H4 (cell line): Measurements from ENCODE around the gene P2RX3. TPM values are rescaled to one million over a fixed set of nuclear protein-coding genes. Genes with fewer than 3 reads are reported as not detected.
"Not testable (repeated sequence)": the region's sequence is repeated elsewhere in the genome, so short reads cannot be mapped to it uniquely, and the experiment has no call there.

Experiments used
- DNase-seq: peaks from one replicate; pipeline ENCODE4 v3.0.0-alpha.2; 2015; ENCODE audit warnings: low spot score
- total RNA-seq: library from RNA; depleted of rRNA; stranded (reverse); fragments of >200 nt; shearing (Covaris generic); gene quantifications from 2 replicates; pipeline ENCODE4 v1.2.3, GENCODE V29; 2014

Gene P2RX3
- total RNA-seq, 1 experiment from 2014 or later = not detected

DNA sequence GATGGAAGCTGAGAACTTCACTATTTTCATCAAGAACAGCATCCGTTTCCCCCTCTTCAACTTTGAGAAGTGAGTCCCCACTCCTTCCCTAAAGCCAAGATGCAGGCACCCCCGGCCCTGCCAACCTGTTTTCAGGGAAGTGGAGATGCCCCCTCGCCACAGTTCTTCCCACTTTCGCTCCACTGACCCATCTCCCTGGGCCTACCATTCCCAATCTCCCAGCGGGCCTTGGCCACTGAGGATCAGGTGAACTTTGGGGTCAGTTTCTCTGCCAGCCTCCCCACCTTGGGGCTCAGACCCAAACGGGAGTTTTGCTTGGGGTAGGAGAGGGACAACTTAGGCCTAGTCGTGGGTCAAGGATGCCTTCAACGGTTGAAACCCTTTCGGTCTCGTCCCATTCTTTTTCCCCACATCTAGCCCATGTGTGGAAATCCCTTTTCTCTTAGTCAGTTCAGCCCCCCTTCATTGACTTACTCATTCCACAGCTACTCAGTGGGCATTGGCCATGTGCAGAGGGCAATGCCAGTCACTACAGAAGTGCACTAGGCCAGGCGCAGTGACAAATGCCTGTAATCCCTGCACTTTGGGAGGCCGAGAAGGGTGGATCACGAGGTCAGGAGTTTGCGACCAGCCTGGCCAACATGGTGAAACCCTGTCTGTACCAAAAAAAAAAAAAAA lies 10.6 kb downstream of the P2RX3 start:
- no peak for DNase-seq

- no peak for DNase-seq
Measured at GRCh38 chr11:57349491-57350274, 11.5 kb downstream of the P2RX3 start.

DNA sequence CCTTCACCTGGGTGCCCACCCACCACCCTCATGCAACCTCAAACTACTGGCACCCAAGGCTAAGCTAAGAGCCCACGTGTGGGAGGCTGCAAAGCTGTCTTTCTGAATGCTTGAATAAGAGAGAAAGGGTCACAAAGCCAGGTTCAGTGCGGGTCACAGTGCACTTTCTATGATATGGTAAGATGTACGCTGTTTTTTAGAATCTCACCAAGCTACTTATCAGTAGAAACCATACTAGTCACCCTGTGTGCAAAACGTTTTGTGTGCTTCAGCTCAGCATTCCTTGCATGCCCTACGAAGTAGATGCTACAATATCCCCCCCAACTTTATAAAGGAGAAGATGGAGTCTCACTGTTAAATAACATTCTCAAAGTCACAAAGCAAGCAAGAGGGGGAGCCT lies 14.9 kb downstream of the P2RX3 start:
- no peak for DNase-seq

DNA sequence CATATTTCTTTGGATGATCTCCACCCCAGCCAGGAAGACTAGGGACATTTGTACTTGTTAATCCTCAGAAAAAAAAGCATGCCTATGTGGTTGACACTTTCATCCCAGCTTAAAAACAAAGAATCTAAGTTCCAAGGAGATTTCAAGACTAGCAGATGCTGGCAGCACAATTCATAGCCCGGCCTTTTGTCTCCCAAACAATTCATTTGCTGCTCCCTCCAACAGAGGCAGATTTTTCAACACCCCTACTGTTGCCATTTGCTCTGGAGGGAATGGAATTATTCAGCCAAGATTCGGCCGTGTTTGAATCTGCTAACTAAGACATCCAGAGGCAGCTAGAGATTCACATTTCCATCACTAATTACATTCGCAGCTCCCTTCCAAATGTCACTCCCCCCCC lies 15.3 kb downstream of the P2RX3 start:
- no peak for DNase-seq

DNA sequence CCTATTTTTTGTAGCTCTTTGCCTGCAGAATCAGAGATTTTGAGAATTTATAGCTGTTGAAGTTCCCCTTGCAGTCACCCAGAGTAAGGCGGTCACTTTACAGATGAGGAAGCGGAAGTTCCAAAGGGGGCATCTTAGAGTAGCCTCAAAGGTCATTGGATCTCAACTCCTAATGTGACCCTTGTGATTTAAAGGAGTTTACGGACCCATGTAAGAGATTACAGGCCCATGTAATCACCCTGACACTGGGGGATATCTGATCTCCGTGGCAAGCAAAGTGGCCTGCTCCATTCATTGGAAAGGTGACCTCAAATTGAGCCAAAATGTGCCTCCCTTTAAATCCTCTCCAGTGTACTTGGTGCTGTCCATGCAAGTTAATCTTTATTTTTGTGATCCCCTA lies 15.7 kb downstream of the P2RX3 start:
- no peak for DNase-seq

GRCh38 chr11:57354699-57355098 lies 16.5 kb downstream of the P2RX3 start:
- no peak for DNase-seq

DNA sequence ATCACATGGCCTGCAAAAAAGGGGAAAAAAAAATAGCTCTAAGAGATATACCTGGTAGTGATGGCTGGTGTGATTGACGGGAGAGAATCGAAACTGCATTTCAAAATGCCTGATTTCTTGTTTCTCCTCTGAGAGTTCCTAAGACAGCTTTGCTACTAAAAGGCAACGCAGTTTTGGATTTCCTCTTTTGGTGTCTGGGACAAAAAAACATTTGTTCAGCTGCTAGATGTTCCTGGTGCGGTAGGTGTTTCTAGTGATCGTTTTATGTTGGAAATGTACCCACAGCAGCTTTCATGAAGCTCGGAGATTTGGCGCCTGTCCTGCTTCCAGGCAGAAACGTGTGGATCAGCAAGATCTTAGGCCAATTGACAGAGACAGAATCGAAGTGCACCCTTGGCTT lies 18.1 kb downstream of the P2RX3 start:
- no peak for DNase-seq

DNA sequence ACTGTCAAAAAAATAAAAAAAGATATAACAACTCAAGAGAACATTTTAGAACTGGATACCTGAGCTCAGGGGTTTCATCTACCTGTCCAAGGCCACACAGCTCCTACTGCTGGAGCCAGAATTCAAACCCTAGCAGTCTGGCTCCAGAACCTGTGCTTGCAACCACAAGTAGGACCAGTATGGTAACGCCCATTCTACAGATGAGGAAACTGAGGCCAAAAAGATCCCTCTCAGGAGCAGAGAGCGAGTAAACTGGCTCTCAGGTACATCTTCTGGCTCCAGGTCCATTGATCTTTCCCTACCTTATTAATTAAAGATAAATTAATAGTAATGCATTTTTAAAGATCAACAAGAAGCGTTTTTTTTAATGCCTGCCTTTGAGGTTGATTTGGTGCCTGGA lies 19.2 kb downstream of the P2RX3 start:
- no peak for DNase-seq

- no peak for DNase-seq
Measured at GRCh38 chr11:57357856-57358255, 19.7 kb downstream of the P2RX3 start.

- DNase-seq = no peak
Measured at GRCh38 chr11:57358543-57358961, 20.4 kb downstream of the P2RX3 start.

DNA sequence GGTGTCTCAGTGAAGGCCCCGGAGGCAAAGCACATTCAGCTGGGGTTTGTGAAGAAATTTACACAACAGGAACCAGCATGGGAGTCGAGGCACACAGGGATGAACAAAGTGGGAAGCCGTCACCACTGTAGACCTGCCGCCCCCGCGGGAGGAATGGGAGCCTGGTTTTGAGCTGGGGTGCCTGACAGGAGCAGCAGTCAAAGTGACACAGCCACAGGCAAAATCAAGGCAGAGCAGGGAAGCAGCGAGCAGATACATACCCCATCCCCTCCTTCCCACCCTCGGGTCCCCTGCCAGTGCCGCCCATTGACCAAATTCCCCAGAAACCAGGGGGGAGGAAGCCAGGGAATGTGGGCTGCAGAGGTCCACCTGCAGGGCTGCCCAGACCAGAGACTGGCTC lies 20.8 kb downstream of the P2RX3 start:
- no peak for DNase-seq

GRCh38 chr11:57359396-57359795 lies 21.2 kb downstream of the P2RX3 start:
- DNase-seq = no peak

DNA sequence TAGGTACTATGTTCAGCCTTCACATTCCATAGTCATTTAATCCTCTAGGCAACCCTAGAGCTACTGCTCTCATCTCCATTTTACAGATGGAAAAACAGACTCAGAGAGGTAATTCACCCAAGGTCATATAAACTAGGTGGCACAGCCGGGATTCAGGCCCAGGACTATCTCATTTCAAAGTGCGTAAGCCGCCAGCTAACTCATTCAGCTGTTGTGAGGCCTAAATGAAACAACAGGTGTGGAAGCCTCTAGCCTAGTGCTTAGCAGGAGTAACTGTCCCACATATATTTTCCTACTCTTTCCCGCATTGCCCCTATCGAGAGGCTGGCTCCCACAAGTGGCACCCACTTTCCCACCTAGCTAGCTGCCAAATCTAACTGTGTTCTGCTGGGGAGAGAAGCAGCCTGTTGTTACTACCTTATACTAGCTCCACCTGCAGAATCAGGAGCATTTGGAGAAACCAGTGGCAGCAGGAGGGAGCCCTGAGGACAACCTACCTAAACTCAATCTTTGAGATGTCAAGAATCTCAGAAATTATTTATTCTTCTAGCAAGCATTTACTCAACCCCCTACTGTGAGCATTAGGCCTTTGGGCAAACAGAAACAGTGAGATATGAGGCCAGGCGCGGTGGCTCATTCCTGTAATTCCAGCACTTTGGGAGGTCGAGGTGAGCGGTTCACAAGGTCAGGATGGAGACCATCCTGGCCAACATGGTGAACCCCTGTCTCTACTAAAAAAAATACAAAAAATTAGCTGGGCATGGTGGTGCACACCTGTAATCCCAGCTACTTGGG lies 21.9 kb downstream of the P2RX3 start:
- no peak for DNase-seq

GRCh38 chr11:57360991-57361390 lies 22.8 kb downstream of the P2RX3 start:
- DNase-seq = no peak

DNA sequence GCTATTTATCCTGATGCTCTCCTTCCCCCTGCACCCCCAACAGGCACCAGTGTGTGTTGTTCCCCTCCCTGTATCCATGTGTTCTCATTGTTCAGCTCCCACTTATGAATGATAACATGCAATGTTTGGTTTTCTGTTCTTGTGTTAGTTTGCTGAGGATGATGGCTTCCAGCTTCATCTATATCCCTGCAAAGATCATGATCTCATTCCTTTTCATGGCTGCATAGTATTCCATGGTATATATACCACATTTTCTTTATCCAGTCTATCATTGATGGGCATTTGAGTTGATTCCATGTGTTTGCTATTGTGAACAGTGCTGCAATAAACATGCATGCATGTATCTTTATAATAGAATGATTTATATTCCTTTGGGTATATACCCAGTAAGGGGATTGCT lies 23.3 kb downstream of the P2RX3 start:
- not testable (repeated sequence) for DNase-seq

DNA sequence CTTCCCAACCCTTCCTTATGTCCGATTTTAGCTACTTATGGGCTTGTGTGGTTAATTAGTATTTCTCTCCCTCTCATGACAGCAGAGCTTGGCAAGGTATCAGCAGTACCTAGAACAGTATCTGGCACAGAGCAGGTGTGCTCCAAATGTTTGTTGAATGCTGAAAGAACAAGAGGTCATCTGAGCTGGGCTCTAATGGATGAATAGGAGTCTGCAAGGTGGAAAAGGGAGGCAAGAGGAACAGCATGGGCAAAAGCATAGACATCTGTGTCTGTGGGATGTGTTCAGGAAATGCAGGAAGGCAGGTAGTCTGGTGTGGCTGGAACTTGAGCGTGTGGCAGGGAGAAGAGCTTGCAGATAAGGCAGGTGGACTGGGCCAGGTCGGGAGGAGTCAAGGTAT lies 23.8 kb downstream of the P2RX3 start:
- no peak for DNase-seq

DNA sequence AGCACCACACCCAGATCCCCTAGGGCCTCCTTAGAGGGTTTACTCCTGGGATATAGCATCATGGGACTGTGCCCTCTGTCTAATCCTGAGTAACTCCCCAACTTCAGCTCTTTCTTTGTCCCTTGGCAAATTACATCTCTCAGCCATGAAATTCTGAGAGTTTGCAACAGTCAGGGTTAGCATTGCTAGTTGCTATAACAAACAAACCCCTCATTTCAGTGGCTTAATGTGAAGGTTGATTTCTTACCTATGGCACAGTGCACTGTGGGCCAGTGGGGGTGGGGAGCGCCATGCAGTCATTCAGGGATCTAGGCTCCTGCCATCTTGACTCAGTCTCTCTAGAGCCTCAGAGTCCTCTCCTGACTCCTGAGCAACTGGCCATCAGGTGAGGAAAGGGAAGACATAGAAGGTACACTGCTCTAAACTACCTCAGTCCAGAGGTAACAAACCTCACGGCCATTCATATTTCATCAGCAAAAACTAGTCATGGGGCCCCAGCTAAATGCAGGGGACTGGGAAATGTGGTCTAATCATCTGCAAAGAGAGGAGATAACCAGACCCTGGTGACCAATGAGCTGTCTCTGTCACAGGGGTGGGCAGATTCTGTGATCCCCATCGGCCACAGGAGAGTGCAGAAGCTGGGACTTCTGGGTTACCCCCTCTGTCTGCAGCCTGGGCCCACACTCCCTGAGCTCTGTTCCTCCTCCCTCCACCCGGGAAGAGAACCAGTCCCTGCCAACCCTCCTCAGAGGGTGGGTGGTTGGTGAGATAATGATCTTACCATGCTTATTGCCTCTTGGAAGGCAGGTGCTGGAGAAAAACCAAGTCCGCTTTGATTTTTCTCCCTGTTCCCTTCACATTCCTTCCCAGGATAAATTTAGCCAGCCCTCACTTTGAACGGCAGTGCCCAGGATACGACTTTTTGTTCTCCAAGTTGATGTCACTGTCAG lies 25.3 kb downstream of the P2RX3 start:
- no peak for DNase-seq

- DNase-seq = no peak
Measured at GRCh38 chr11:57364851-57365660, 26.9 kb downstream of the P2RX3 start.

DNA sequence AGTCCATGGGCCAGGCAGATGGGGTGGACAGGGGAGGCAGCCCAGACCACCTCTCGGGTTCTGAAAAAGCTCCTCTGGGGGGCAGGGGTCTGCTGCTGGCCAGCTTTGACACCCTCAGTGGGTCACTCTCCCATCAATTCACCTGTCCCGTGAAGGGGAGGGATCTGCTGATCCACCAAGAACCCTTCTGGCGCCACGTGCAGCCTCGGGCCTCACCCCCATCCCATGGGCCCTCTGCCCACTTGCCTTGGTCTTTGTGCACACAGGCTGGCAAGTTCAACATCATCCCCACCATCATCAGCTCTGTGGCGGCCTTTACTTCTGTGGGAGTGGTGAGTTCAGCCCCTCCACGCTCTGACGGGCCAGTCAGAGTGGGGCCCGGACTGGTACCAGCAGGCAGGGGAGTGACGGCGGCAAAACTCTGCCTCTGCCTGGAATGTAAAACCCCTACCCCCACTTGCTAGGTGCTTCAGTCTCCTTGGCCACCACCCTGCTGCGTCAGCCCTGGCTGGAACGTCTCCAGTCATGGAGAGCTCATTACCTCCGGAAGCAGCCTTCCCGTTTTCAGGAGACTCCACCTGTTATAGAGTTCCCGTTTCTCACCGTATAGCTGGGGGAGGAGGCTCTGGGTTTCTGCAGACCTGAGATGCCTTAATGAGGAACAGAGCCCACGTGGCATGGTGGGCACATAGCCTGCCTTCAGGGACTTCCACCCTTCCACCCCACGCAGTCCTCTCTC lies 30.1 kb downstream of the P2RX3 start:
- no peak for DNase-seq

GRCh38 chr11:57368845-57369232 lies 30.7 kb downstream of the P2RX3 start:
- no peak for DNase-seq
